ENCODE measurements around the gene TMOD4.

GRCh38 chr1:151175863-151176262, at the start of gene TMOD4:
- no peak for TF ChIP-seq POLR2AphosphoS5 (IDR thresholded peaks at IDR 0.05; ENCODE audit: low read depth, low read length)
- TF ChIP-seq CTCF (CRISPR knock-in tag; IDR thresholded peaks at IDR 0.05): peak; percentile 51
- TF ChIP-seq ZNF589 (CRISPR knock-in tag; conservative IDR thresholded peaks at IDR 0.05): no peak
- TF ChIP-seq DNMT3B (CRISPR knock-in tag; conservative IDR thresholded peaks at IDR 0.05): no peak
- TF ChIP-seq TCF7 (IDR thresholded peaks at IDR 0.05; ENCODE audit: low read depth): no peak
- no peak for TF ChIP-seq MXI1 (IDR thresholded peaks at IDR 0.05; ENCODE audit: borderline replicate concordance, low read depth, low read length)
- no peak for TF ChIP-seq ZNF501 (CRISPR knock-in tag; IDR thresholded peaks at IDR 0.05)
- no peak for TF ChIP-seq ZNF343 (CRISPR knock-in tag; IDR thresholded peaks at IDR 0.05)
- TF ChIP-seq, protein P1, sequence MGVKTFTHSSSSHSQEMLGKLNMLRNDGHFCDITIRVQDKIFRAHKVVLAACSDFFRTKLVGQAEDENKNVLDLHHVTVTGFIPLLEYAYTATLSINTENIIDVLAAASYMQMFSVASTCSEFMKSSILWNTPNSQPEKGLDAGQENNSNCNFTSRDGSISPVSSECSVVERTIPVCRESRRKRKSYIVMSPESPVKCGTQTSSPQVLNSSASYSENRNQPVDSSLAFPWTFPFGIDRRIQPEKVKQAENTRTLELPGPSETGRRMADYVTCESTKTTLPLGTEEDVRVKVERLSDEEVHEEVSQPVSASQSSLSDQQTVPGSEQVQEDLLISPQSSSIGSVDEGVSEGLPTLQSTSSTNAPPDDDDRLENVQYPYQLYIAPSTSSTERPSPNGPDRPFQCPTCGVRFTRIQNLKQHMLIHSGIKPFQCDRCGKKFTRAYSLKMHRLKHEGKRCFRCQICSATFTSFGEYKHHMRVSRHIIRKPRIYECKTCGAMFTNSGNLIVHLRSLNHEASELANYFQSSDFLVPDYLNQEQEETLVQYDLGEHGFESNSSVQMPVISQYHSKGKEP (CRISPR knock-in tag; IDR thresholded peaks at IDR 0.05): no peak

Data from HepG2 (cell line).